Mucosa of gallbladder (tissue), 1 donor: ENCODE results near the gene CD27. TPM values are rescaled to one million over a fixed set of nuclear protein-coding genes. Genes with fewer than 3 reads are reported as not detected.
"Not testable (repeated sequence)": the region's sequence is repeated elsewhere in the genome, so short reads cannot be mapped to it uniquely, and the experiment has no call there.

Experiments used
- DNase-seq: peaks from one replicate; pipeline ENCODE4 v3.0.0-alpha.2; 2020; ENCODE audit warnings: low spot score
- total RNA-seq: library from RNA; stranded (reverse); gene quantifications from one replicate; pipeline ENCODE4 v1.2.1, GENCODE V29; 2021
- donor health status: DM: no; HTN: no; CAD: no.

The CD27 gene
- total RNA-seq, 1 donor from 2014 or later: 3.8 TPM

DNA sequence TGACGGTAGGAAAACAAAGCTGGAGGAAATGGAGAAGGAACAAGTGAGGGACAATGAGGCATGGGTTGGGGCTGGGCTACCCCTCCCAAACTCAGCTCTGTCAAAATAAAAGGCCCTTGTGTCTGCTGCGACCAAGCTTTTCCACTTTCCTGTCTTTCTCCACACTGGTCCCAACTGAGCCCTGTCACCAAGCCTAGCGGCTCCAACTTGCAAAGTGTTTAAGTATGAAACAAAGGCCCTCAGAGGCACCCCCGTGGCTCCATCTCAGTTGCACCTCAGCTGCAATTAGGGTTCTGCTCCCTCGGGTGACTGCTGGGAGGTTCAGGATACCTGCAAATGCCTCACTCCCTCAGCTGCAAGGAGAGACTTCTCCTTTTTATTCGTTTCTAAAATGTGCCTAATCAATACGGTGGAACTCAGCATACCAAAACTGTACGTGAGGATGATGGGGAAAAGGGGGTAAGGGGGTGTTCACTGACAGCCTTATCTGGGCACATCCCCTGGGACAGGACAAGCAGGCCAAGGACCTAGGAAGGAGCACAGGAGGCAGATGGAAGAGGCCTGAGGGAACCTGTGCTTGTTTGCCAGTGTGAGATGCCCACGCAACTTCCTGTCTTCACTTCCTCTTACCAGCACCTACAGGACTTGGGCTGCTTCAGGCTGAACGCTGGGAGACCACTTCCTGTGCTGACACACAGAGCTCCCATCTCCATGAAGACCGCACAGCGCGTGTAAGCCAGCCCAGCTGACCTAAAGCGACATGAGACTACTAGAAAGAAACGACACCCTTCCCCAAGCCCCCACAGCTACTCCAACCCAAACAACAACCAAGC is 16.9 kb downstream of the CD27 start:
- peak; percentile 72 for DNase-seq

DNA sequence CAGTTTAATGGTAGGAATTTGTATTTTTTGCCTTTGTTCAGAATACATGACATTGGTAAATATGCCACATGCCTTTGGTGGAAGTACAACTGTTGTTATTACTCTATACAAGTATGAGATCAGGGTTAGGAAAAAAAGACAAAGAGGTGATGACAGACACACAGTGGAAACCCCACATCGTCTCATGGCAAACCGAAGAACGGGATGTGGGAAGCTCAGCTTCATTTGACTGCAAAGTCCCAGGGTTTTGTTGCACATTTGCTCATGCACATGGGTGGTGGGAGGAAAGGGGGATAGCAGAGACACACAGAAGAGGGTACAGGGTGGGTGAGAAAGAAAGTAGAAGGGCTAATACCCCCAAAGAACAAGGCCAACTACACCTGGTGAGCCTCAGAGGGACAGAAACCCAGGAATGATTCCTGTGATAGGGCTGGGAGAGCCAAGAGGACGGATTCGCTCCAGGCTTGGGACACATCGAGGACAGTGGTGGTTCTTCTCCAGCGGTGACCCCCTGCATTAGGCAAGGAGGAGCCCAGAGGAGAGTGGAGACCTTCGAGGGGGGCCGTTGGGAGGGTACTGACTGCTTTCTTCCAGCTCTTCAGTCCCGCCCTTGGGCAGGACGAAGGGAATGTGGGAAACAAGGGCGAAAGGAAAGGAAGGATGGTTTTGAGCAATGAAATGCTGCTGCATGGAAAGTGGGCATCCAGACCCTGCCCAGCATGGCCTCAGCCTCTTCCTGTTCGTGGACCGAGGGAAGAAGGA is 17.7 kb downstream of the CD27 start:
- DNase-seq: no peak

DNA sequence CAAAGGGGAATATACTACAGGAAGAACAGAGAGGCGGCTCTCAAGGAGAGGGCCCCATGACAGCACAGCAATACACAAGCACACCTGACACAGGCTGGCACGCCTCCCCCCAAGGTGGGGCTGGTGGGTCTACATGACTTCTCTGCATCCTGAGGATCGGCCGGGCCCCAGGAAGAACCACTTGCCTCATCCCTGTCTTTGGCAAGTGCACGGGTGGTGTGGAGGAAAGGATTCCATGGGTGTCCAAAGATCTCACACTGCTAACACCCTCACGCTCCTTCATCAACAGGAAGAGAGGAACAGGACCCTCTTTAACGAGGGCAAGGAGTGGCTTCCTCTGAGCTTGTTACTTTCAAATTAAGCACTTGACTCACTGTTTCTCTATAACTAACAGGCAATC is 18.5 kb downstream of the CD27 start:
- DNase-seq: no peak

DNA sequence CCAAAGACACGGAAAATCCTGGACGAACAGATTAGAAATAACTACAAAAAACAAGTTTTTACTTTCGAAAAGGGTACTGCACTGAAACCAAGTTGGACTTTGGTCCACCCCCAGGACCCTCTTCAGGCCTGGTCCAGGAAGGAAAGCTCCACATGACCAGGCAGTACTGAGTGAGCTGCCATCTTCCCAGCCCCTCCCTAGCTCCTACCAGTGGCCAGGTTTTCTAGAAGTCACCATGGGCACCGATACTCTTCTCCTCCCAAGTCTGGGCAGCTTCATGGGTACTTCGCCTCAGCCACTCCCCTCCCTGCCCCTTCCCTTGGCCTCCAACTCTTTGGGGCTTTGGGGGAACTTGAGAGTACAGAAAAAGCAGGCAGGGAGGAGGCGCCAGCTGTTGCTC is 19.1 kb downstream of the CD27 start:
- no peak for DNase-seq

DNA sequence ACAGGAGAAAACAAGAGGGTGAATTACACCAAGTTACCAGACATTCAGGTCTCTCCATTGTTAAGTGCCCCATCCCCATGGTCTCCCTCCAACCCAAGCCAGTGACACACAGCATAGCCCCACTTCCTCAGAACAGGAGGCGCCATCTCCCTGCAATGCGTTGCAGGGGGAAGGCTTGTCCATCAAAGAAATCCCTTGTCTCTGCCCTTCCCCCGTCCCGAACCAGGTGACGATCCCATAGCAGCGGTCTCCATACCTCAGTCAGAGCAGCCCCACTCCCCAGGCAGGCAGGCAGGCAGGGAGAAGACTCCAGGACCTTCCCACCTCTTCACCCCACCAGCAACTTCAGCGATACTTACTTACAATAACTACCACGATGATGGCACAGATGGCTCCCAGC is 19.8 kb downstream of the CD27 start:
- no peak for DNase-seq

DNA sequence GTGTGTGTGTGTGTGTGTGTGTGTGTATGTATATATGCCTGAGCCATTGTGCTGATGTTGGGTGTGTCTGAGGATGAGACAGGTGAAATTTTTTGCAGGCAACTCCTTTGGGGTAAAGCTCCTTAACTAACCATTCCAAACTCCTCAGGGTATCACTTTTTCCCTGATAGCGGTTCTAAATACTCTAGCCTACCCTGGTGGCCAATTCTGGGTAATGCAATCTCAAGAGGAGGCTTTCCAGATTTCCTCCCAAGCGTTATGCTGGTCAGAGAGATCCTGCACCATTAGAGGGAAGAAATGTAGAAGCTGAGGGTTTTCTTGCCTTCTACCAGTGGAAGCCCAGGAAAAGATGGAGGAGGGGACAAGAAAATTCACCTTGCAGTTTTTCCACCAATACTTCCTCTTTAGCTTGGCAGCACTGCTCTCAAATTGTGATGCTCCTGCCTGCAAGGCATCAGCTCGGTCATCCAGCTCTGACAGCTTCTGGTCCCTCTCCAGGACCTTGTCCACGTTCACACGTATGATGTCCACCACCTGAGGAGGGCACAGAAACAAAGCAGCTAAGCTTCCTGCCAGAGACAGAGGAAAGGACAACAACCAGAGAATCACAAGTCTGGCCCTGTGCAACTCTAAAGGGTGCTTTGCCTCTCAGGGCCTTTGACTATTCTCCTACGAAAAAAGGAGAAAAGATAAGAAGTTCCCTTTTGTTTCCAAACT is 20.9 kb downstream of the CD27 start:
- peak; percentile 64 for DNase-seq

DNA sequence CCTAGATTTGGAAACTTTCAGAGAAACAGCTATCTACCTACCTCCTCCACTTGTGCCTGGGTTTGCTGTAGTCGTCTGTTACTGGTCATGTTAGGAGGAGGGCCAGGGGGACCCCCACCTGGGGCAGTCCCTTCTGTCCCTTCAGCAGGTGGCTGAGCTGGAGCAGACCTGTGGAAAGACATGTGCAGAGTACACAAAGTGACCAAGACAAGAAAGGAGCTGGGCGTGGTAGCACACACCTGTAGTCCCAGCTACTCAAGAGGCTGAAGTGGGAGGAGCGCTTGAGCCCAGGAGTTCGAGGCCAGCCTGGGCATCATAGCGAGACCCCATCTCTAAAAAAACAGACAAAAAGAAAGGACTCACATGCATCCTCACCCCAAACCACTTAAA is 21.4 kb downstream of the CD27 start:
- DNase-seq: no peak

DNA sequence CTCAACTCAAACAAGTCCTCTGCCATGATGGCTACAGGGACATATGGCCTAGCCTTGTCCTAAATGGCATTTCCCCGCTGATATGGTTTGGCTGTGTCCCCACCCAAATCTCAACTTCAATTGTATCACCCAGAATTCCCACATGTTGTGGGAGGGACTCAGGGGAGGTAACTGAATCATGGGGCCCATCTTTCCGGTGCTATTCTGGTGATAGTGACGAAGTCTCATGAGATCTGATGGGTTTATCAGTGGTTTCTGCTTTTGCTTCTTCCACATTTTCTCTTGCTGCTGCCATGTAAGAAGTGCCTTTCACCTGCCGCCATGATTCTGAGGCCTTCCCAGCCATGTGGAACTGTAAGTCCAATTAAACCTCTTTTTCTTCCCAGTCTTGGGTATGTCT is 22.0 kb downstream of the CD27 start:
- DNase-seq: not testable (repeated sequence)

DNA sequence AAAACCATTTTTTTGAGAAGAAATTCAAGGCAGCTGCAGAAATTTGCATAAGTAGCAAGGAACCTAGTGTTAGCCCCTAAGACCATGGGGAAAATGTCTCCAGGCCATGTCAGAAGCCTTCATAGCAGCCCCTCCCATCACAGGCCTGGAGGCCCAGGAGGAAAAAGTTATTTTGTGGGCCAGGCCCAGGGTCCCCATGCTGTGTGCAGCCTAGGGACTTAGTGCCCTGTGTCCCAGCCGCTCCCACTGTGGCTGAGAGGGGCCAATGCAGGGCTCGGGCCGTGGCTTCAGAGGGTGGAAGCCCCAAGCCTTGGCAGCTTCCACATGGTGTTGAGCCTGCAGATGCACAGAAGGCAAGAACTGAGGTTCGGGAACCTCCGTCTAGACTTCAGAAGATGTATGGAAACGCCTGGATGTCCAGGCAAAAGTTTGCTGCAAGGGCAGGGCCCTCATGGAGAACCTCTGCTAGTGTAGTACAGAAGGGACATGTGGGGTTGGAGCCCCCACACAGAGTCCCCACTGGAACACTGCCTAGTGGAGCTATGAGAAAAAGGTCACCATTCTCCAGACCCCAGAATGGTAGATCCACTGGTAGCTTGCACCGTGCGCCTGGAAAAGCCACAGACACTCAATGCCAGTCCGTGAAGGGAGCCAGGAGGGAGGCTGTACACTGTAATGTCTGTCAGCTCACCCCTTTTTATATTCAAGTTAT is 23.0 kb downstream of the CD27 start:
- not testable (repeated sequence) for DNase-seq

DNA sequence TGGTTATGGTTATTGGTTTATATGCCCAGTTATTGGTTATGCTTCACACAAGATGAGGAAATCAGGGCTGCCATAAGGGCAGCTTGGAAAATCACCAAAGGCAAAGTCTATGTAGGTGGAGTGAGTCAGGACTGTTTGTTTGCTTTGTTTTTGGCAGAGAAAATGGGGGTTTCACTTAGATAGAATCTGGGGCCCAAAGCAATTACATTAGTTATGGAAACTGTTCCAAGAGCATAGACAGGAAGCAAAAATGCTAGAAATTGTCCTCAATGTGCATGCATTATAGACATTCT is 23.5 kb downstream of the CD27 start:
- DNase-seq: no peak

DNA sequence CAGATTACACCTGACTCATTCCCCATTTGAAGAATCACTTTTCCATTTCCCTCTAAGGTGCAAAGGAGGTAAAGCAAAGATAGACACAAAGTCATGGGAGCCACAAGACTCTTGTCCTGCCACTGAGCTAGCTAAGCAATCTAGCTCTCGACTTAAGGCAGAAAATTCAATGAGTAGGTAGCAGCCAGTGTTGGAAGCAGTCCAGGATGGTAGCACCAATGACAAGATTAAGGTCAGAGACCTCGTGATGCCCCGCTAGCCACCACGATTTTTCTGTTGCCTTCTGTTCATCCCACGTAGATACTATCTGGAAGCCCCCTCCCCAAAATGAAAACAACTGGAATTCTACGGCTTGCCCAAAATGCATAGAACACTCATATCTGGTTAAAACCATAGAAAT is 24.3 kb downstream of the CD27 start:
- no peak for DNase-seq

DNA sequence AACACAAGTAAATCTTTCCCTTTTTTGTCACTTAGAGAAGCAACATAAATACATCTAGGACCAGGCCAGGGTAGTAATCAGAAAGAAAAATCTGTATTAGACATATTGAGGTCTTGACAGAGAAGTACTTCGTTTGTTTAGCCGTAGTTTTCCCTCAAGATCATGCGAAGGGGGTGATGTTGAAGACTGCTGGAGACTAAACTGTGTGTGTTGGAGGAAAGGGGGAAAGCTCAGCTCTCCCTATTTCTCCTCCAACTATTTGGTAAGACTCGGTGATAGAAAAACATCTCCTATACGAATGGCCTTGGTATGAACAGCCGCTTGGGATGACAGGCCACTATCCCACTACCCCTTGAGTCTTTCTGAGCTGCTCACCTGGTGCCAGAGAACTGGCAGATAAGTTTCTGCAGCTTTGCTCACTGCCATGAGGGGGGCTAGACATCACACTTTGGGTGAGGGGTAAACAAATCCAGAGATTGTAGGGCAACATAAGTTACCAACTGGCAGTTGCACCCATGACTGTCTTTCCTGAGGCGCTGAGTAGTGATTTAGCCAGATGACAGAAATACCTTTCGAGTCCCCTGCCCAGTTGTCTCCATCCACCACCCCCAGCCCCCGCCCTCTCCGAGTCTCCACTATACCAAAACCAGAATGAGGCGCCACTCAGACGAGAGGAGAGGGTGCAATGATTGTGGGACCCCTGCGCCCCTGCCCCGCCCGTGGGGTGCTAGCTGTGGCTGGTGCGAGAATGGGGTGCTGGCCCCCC is 25.0 kb downstream of the CD27 start:
- no peak for DNase-seq

DNA sequence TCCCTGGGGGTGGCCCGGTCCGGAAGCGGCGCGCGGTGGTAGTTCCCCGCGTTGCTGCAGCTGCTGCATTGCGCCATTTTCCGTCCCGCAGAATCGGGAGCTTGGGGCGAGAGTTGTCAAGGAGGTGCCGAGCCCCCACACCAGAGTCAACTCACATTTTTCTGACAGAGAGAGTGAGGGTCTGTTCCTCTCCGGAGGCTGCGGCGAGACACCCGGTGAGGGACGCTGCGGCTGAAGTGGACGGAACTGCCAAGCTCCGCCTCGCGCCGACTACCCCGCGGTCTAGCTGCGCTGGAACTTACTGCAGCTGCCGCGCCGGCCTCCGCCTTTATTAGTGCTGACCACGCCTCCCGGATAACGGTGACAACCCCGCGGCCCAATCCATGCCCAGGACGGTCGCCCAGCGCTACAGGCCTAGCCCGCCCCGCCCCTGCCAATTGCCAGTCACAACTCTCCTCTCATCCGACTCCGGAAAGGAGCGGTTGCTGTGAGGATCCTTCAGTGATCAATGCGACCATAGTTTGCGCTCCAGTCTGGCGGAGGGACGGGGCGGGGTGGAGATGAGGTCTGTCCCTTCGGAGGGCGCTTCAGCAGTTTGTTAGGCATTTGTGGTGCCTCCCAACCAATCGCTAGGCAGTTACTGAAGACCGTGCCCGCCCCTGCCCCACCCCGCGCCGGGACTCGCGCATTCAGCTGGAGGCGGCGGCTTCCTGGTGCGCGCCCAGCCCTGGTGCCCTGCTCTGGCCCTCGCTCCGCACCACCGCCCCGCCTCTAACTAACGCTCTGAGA is 25.8 kb downstream of the CD27 start, which contains the start of gene VAMP1:
Gene VAMP1 (minus strand): TSS at position 303 of the 789 bp plus-strand sequence. CDS start 146 bp downstream, at position 157.
- peak; percentile 98 for DNase-seq

DNA sequence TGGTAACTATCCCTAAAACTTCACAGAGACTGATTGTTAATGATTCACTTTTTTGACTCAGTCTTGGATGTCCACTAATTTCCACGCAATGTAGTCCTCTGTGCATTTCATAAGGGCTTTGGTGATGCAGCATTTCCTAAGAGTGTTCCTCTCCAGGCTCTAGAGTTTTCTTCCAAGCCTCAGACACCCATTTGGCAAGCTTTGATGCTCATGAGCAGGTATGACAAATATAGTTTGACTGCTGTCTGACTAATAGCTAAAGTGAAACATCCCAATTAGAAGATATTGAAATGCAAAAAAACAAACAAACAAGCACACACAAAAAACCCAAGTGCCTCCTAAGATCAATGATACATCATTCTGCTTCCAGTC is 27.2 kb downstream of the CD27 start:
- DNase-seq: no peak

DNA sequence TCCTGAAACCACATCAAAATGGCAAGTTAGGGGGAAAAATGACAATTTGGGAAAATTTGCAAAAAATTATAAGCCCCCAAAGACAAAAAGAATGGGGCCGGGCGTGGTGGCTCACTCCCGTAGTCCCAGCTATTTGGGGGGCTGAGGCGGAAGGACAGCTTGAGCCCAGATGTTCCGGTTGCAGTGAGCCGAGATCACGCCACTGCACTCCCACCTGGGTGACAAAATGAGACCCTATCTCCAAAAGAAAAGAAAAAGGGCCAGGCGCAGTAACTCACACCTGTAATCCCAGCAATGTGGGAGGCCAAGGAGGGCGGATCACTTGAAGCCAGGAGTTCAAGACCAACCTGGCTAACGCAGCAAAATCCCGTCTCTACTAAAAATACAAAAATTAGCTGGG is 27.7 kb downstream of the CD27 start:
- no peak for DNase-seq

DNA sequence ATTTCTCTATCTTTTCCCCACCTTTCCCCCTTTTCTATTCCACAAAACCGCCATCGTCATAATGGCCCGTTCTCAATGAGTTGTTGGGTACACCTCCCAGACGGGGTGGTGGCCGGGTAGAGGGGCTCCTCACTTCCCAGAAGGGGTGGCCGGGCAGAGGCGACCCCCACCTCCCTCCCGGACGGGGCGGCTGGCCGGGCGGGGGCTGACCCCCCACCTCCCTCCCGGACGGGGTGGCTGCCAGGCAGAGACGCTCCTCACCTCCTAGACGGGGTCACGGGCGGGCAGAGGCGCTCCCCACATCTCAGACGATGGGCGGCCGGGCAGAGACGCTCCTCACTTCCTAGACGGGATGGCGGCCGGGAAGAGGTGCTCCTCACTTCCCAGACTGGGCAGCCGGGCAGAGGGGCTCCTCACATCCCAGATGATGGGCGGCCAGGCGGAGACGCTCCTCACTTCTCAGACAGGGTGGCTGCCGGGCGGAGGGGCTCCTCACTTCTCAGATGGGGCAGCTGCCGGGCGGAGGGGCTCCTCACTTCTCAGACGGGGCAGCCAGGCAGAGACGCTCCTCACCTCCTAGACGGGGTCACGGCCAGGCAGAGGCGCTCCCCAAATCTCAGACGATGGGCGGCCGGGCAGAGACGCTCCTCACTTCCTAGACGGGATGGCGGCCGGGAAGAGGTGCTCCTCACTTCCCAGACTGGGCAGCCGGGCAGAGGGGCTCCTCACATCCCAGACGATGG is 30.6 kb downstream of the CD27 start:
- not testable (repeated sequence) for DNase-seq

DNA sequence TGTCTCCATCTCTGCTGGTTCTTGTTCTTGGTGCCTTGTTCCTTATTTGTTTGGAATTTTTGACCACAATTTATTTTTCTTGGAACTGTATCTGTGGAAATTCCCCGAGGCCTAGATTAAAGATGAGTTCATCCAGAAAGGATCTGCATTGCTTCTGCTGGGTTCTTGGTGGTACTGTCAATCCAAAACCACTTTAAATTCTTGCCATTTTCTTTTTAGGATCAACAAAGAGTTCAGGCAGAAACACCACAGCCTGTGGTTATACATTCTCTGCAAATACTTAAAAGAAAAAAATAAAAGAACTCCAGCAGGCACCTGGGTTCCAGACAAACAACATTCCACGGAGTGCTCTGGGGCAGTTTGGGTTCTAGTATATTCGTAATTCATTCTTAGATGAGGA is 31.7 kb downstream of the CD27 start:
- no peak for DNase-seq

DNA sequence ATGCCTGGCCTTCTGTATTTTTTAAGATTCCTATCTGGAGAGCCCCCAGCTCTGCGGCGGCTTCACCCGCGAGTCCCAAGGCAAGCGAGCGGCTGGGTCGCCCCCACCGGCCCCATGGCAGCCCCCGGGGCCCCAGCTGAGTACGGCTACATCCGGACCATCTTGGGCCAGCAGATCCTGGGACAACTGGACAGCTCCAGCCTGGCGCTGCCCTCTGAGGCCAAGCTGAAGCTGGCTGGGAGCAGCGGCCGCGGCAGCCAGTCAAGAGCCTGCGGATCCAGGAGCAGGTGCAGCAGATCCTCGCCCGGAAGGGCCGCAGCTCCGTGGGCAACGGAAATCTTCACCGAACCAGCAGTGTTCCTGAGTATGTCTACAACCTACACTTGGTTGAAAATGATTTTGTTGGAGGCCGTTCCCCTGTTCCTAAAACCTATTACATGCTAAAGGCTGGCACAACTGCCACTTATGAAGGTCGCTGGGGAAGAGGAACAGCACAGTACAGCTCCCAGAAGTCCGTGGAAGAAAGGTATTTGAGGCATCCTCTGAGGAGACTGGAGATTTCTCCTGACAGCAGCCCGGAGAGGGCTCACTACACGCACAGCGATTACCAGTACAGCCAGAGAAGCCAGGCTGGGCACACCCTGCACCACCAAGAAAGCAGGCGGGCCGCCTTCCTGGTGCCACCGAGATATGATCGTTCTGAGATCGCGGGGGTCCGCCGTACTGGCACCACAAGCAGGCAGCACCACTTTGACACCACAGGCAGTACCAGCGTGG is 33.0 kb downstream of the CD27 start:
- not testable (repeated sequence) for DNase-seq

DNA sequence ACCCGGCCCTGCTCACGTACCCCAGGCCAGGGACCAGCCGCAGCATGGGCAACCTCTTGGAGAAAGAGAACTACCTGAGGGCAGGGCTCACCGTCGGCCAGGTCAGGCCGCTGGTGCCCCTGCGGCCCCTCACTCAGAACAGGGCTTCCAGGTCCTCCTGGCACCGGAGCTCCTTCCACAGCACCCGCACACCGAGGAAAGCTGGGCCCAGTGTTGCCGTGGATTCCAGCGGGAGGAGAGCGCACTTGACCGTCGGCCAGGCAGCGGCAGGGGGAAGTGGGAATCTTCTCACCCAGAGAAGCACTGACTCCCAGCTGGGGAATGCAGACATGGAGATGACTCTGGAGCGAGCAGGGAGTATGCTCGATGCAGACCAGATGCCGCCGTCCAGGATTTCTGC is 33.7 kb downstream of the CD27 start:
- DNase-seq: peak; percentile 31
